Limb (tissue), 2 donors: ENCODE measurements around the gene SLC26A4.

Experiments used
- DNase-seq, 2 donors: peaks; one replicate each; pipeline ENCODE4 v3.0.0-alpha.2; 2016; ENCODE audit errors: extremely low spot score in 2 of 2

Gene SLC26A4

DNA sequence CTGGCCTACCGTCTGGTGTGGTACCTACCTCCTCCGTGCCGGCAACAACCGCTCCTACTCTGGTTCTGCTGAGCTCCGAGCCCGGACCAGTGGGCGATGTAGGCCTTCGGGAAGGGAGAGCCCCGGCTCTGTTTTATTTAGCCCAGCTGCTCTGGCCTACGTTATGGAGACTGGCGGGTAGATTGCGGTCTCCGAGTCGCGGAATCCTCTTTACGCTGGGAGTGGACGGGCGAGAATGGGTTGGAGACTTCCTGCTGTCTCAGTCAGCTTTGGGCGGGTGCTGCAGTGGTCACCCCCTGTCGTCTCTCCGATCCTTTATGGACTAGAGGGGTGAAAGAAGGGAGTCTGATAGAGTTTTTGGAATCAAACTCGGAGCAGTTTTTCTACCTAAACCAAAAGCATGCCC, 83.7 kb downstream of the SLC26A4 start:
- DNase-seq = no peak

DNA sequence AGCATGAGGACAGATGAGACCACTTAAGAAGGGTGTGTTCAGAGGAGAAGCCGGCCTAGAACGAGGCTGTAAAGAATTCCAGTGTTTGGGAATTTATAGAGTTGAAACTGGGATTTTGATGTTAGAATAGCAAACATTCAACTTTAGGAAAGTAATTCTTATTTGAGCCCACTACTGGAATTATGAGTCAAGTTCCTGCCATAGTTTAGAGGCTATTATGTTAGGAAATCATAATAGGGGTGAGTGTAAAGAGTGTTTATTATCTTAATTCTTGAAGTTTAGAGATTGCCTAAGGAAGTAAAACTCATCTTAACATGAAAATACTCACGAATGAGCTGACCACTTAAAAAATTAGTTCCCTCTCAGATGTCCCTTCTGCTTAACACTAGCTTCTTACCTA, 85.4 kb downstream of the SLC26A4 start:
- DNase-seq = no peak

DNA sequence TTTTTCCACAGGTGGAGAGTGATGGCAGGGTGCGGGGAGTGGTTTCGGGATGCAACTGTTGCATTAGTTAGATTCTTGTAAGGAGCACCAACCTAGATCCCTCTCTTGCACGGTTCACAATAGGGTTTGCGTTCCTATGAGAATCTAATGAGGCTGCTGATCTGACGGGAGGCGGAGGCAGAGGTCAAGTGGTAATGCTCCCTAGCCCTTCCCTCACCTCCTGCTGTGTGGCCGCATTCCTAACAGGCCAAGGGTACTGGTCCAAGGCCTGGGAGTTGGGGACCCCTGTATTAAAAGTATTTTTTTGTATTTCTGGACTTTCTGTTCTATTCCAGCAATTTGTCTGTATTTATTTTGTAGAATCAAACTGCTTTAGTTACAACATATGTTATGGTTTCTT, 90.5 kb downstream of the SLC26A4 start:
- DNase-seq = no peak

DNA sequence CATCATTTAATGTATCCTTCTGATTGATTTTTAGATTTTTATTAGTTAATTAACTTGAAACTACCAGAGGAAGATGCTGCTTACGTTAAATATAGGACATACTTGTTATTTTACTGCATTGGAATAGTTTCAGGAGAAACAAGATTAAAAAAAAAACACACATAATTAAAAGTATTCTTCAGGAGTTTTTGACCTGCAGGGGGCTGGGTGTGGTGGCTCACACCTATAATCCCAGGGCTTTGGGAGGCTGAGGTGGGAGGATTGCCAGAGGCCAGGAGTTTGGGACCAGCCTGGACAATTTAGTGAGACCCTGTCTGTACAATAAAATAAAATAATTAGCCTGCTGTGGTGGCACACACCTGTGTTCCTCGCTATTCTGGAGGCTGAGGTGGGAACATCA, 94.0 kb downstream of the SLC26A4 start:
- DNase-seq = no peak

DNA sequence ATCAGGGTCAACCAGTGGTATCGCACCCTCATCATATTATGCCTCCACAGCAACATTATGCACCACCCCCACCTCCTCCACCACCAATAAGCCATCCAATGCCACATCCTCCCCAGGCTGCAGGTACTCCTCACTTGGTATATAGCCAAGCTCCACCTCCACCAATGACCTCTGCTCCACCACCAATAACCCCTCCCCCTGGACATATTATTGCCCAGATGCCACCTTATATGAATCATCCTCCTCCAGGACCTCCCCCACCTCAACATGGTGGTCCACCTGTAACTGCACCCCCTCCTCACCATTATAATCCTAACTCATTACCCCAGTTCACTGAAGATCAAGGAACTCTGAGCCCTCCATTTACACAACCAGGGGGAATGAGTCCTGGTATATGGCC, 98.0 kb downstream of the SLC26A4 start:
- no peak for DNase-seq

DNA sequence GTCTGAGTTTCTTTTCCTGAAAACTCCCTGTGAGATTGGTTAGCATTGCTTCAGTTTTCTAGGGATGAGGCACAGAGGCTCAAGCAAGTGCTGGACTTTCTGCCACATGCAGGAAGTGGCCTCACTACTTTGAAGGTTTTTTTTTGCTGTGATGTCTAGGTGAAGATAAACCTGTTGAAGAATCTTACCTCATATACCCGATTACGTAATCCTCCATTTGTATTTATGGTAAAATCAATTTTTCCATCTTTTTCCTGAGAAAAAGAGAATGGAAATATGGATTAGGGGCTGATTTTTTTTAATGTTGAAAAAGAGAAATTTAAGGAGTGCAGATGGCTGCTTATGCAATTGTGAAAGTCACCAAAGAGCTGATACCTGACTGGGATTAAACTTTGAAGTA, 106.8 kb downstream of the SLC26A4 start:
- DNase-seq = no peak
